Astrocyte (in vitro differentiated cells and primary cell): Measurements from ENCODE around the gene IGLON5. TPM values are rescaled to one million over a fixed set of nuclear protein-coding genes. Genes with fewer than 3 reads are reported as not detected.

Source experiments
- DNase-seq: peaks from one replicate; pipeline ENCODE4 v3.0.0-alpha.2; 2010; ENCODE audit warnings: low read depth
- FAIRE-seq: peaks from 2 replicates; lab custom pipeline; 2011; peaks lifted over from hg19 to GRCh38; lab: Jason Lieb, UNC
- H2AFZ ChIP-seq: 2 replicates; pipeline ENCODE4 v1.6.0; 2012; ENCODE audit warnings: low read depth, low read length, inconsistent platforms
- H3K27ac ChIP-seq: 2 replicates; pipeline ENCODE4 v1.5.1; 2011; ENCODE audit warnings: low read depth, low read length, inconsistent platforms
- H3K27me3 ChIP-seq: 2 replicates; pipeline ENCODE4 v1.6.0; 2011; ENCODE audit warnings: low read length, inconsistent platforms; ENCODE audit not compliant: insufficient read depth
- H3K36me3 ChIP-seq: 2 replicates; pipeline ENCODE4 v1.5.1; 2011; ENCODE audit warnings: low read length, inconsistent platforms; ENCODE audit not compliant: insufficient read depth
- H3K4me1 ChIP-seq: 2 replicates; pipeline ENCODE4 v1.5.1; 2011; ENCODE audit warnings: low read length, inconsistent platforms; ENCODE audit not compliant: insufficient read depth
- H3K4me2 ChIP-seq: 2 replicates; pipeline ENCODE4 v1.6.0; 2012; ENCODE audit warnings: low read length, inconsistent platforms
- H3K4me3 ChIP-seq: 2 replicates; pipeline ENCODE4 v1.5.1; 2011; ENCODE audit warnings: low read depth, mild to moderate bottlenecking, low read length, inconsistent platforms; ENCODE audit not compliant: insufficient read depth
- H3K79me2 ChIP-seq: 2 replicates; pipeline ENCODE4 v1.6.0; 2012; ENCODE audit warnings: mild to moderate bottlenecking, low read length, inconsistent platforms; ENCODE audit not compliant: insufficient read depth
- H3K9ac ChIP-seq: 2 replicates; pipeline ENCODE4 v1.6.0; 2012; ENCODE audit warnings: mild to moderate bottlenecking, low read length, inconsistent platforms
- H3K9me3 ChIP-seq: 2 replicates; pipeline ENCODE4 v1.5.1; 2012; ENCODE audit warnings: low read depth, mild to moderate bottlenecking, low read length, inconsistent platforms; ENCODE audit not compliant: insufficient read depth
- H4K20me1 ChIP-seq: 2 replicates; pipeline ENCODE4 v1.6.0; 2012; ENCODE audit warnings: low read length, inconsistent platforms; ENCODE audit not compliant: insufficient read depth
- H3K27ac Mint-ChIP-seq: one replicate; pipeline ENCODE4 v1.8.0; 2021; ENCODE audit warnings: mild to moderate bottlenecking, mixed read lengths; ENCODE audit not compliant: unreplicated experiment
- H3K27me3 Mint-ChIP-seq: one replicate; pipeline ENCODE4 v1.8.0; 2021; ENCODE audit warnings: low read depth, mixed read lengths; ENCODE audit not compliant: unreplicated experiment
- H3K36me3 Mint-ChIP-seq: one replicate; pipeline ENCODE4 v1.8.0; 2021; ENCODE audit warnings: low read depth, mixed read lengths; ENCODE audit not compliant: unreplicated experiment
- H3K4me1 Mint-ChIP-seq: one replicate; pipeline ENCODE4 v1.8.0; 2021; ENCODE audit warnings: low read depth, mixed read lengths; ENCODE audit not compliant: unreplicated experiment
- H3K4me3 Mint-ChIP-seq: one replicate; pipeline ENCODE4 v1.8.0; 2021; ENCODE audit warnings: mild to moderate bottlenecking, moderate library complexity, mixed read lengths; ENCODE audit not compliant: unreplicated experiment
- H3K9me3 Mint-ChIP-seq: one replicate; pipeline ENCODE4 v1.8.0; 2021; ENCODE audit warnings: mild to moderate bottlenecking, mixed read lengths; ENCODE audit not compliant: unreplicated experiment
- EZH2 ChIP-seq: IDR thresholded peaks from 2 replicates; pipeline ENCODE4 v1.6.1; 2012; ENCODE audit warnings: mild to moderate bottlenecking, low read length, inconsistent platforms; ENCODE audit not compliant: insufficient read depth
- total RNA-seq: library from RNA; stranded (reverse); gene quantifications from 2 replicates; pipeline ENCODE4 v1.2.1, GENCODE V29; 2021
- TF ChIP-seq, protein P1 (sequence below): IDR thresholded peaks from 2 replicates; pipeline ENCODE4 v1.5.1; 2011; ENCODE audit warnings: low read depth, mild to moderate bottlenecking, inconsistent platforms, low read length, moderate library complexity; ENCODE audit not compliant: insufficient read depth

Gene IGLON5
- total RNA-seq, 1 donor from 2014 or later: 5.4 TPM

DNA sequence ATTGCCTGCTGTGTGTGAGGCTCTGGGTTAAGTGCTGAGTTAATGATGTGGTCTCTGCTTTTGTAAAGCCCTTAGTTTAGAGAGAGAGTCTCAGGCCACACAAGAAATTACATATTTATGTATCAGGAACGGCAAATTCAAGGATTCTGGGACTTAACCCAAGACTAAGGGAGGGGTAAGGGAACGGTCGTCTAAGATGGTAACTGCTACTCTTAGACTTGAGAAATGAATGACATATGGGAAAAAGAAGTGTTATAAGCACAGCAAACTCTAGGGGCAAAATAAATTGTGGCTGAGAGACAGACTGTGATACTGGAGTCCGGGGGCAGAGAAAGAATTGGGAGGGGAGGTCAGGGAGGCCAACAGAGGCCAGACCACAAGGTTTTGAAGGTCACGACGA lies 20.3 kb downstream of the IGLON5 start:
- H3K36me3 Mint-ChIP-seq: peaks cover 19% of the 10 kb centered on the region
- no peak for TF ChIP-seq EZH2
- TF ChIP-seq, protein P1, sequence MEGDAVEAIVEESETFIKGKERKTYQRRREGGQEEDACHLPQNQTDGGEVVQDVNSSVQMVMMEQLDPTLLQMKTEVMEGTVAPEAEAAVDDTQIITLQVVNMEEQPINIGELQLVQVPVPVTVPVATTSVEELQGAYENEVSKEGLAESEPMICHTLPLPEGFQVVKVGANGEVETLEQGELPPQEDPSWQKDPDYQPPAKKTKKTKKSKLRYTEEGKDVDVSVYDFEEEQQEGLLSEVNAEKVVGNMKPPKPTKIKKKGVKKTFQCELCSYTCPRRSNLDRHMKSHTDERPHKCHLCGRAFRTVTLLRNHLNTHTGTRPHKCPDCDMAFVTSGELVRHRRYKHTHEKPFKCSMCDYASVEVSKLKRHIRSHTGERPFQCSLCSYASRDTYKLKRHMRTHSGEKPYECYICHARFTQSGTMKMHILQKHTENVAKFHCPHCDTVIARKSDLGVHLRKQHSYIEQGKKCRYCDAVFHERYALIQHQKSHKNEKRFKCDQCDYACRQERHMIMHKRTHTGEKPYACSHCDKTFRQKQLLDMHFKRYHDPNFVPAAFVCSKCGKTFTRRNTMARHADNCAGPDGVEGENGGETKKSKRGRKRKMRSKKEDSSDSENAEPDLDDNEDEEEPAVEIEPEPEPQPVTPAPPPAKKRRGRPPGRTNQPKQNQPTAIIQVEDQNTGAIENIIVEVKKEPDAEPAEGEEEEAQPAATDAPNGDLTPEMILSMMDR: no peak

DNA sequence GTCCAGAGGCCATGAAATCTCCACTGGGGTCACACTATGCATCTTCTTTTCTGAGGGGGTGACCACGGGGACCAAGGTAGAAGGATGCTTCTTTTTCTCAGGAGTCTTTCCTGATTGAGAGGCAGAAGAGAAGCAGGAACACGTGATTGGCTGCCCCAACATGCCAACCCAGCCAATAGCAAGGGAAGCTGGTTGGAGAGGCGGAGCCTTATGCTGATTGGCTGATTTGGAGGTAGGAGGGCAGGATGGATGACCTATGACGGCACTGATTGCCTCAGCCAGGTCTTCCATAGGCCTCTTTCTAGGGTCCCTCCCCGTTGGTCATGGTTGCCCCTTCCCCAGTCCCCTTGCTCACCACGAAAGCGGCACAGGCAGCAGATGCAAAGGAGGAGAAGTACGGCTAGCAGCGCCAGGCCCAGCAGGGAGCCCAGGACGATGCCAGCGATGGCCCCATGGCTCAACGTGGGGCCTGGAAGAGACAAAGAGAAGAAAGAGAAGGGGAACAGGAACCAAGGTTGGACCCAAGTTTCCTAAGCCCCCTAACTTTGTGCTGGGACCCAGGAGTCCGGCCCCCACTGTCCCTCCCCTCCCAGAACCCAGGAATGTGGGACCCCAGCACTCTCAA lies 22.5 kb downstream of the IGLON5 start:
- Histone ChIP-seq H3K9me3 (no peaks in the 10 kb centered on the region), H2AFZ (no peak overlapping the region), H3K9ac (no peak overlapping the region), H4K20me1 (no peaks in the 10 kb centered on the region), H3K4me1 (no peaks in the 10 kb centered on the region), H3K27ac (no peak overlapping the region), H3K27me3 (no peaks in the 10 kb centered on the region), H3K4me2 (no peak overlapping the region), H3K79me2 (no peaks in the 10 kb centered on the region), H3K36me3 (no peaks in the 10 kb centered on the region), H3K4me3 (no peak overlapping the region)
- DNase-seq: no peak
- Mint-ChIP-seq H3K4me3 (no peak overlapping the region), H3K36me3 (peaks cover 19% of the 10 kb centered on the region), H3K4me1 (no peaks in the 10 kb centered on the region), H3K27me3 (no peaks in the 10 kb centered on the region), H3K9me3 (peaks cover 2% of the 10 kb centered on the region), H3K27ac (no peak overlapping the region)
- no peak for FAIRE-seq
- no peak for TF ChIP-seq EZH2
- TF ChIP-seq, protein P1: no peak

More for the DNA sequence above, 20.3 kb downstream of the IGLON5 start:
- no peak overlapping the region for H3K4me2 ChIP-seq
- H3K9me3 ChIP-seq: no peaks in the 10 kb centered on the region
- H3K9me3 Mint-ChIP-seq: peaks cover 4% of the 10 kb centered on the region
- FAIRE-seq (no peak), DNase-seq (no peak)
- H2AFZ ChIP-seq: no peak overlapping the region
- no peaks in the 10 kb centered on the region for H3K27me3 ChIP-seq
- H3K9ac ChIP-seq: no peak overlapping the region
- no peaks in the 10 kb centered on the region for H3K4me1 ChIP-seq
- H3K4me3 ChIP-seq: no peak overlapping the region
- no peaks in the 10 kb centered on the region for H3K79me2 ChIP-seq
- H3K27me3 Mint-ChIP-seq: peaks cover 4% of the 10 kb centered on the region
- no peaks in the 10 kb centered on the region for H3K36me3 ChIP-seq
- no peak overlapping the region for H3K27ac Mint-ChIP-seq
- no peak overlapping the region for H3K4me3 Mint-ChIP-seq
- no peak overlapping the region for H3K27ac ChIP-seq
- no peaks in the 10 kb centered on the region for H3K4me1 Mint-ChIP-seq
- no peaks in the 10 kb centered on the region for H4K20me1 ChIP-seq

DNA sequence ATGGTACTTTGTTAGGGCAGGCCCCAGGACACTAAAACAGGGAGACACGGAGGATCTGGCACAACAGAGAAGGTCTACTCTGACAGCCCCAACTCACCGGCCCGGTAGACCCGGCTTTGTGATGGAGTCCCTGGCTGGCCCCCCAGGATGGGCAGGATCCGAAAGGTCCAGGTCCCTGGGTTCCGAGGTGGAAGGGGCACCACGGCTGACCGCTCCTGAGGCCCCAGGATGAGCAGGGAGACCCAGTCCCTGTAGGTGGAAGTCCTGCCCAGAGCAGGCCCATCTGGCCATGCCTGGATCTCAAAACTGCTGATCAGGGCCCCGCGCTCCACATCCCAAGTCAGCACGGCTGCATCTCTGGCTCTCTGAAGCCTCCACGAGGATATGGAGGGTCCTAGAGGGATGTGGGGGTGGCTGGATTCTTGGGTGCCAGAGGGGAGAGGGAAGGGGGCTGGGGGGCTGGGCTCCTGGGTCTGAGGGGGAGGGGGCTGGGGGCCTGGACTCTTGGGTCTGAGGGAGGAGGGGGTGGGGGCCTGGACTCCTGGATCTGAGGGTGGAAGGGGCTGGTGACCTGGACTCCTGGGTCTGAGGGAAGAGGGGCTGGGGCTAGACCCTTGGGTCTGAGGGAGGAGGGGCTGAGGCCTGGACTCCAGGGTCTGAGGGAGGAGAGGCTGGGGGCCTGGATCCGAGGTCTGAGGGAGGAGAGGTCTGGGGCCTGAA lies 25.9 kb downstream of the IGLON5 start:
- Mint-ChIP-seq H3K36me3 (peaks cover 10% of the 10 kb centered on the region), H3K27me3 (peaks cover 9% of the 10 kb centered on the region), H3K9me3 (no peaks in the 10 kb centered on the region), H3K4me1 (no peaks in the 10 kb centered on the region), H3K4me3 (no peak overlapping the region), H3K27ac (no peak overlapping the region)
- H3K36me3 ChIP-seq: no peaks in the 10 kb centered on the region
- H3K9me3 ChIP-seq: no peaks in the 10 kb centered on the region
- no peak overlapping the region for H3K4me3 ChIP-seq
- no peaks in the 10 kb centered on the region for H3K79me2 ChIP-seq
- H2AFZ ChIP-seq: no peak overlapping the region
- FAIRE-seq (no peak), DNase-seq (no peak)
- no peak overlapping the region for H3K27ac ChIP-seq
- no peak for TF ChIP-seq EZH2
- TF ChIP-seq, protein P1: no peak
- H3K27me3 ChIP-seq: no peaks in the 10 kb centered on the region
- peaks cover 3% of the 10 kb centered on the region for H3K4me1 ChIP-seq
- no peaks in the 10 kb centered on the region for H4K20me1 ChIP-seq
- H3K9ac ChIP-seq: no peak overlapping the region
- no peak overlapping the region for H3K4me2 ChIP-seq
